HG02884 (cell line): ENCODE measurements around the gene RBX1.
"Not testable (repeated sequence)": the region's sequence is repeated elsewhere in the genome, so short reads cannot be mapped to it uniquely, and the experiment has no call there.

ENCODE experiments used
- ATAC-seq: cut with Tn5 transposase; IDR thresholded peaks from one replicate; pipeline ENCODE4 v1.9.1; 2021; ENCODE audit warnings: mild to moderate bottlenecking, moderate library complexity; ENCODE audit not compliant: unreplicated experiment

The RBX1 gene

DNA sequence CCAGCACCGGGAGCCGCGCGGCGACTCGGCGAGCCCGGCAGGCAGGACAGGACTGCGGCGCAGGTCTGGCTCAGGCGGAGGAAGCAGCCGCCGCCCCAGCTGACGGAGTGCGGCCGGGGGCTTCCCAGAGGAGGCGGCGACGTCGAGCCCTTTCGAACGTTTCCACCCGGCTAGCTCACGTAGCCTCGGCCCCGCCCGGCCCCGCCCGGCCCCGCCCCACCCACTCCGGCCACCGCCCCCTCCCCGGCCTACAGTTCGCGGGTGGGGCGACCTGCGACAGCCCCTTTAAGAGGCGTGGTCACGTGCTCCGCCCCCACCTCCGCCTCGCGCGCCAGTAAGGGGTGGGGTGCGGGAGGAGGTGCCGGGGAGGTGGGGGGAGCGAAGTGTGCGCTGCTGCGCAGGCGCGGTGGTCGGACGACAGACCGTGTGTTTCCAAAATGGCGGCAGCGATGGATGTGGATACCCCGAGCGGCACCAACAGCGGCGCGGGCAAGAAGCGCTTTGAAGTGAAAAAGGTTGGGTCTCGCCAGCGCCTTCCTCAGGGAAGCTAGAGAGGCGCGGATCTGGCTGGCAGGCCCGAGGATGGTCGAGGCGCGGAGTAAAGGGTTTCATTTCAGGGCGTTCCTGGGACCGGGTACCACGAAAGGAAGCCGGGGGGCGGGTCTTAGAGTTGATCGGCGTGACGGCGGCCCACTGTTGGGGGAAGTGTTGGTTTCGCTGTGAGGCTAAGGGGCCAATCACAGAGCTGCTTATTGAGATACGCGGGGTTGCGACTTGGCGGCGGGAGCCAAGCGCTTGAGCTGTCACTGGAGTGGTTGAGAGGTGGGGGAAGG is at the start of gene RBX1:
Gene RBX1 (plus strand): TSS at position 417 of the 833 bp plus-strand sequence. CDS start 21 bp downstream, at position 438.
- peak; percentile 69 for ATAC-seq

- no peak for ATAC-seq
Observed at GRCh38 chr22:40904101-40904500, 47.1 kb upstream of the RBX1 start.

DNA sequence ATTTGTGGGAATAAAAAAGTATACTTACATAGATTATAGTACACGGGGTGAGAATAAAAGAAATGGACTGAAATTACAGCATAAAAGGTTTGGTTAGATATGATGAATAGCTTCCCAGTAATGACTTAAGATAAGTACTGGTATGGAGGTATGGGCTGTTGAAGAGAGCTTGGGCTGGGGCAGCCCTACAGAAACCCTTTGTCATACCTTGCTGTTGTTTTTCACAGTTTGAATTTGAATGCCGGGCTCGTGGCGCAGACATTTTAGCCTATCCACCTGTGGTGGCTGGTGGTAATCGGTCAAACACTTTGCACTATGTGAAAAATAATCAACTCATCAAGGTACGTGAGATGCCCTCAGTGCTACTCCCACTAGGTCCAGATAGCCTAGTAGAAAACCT is 42.3 kb upstream of the RBX1 start:
- ATAC-seq: no peak

DNA sequence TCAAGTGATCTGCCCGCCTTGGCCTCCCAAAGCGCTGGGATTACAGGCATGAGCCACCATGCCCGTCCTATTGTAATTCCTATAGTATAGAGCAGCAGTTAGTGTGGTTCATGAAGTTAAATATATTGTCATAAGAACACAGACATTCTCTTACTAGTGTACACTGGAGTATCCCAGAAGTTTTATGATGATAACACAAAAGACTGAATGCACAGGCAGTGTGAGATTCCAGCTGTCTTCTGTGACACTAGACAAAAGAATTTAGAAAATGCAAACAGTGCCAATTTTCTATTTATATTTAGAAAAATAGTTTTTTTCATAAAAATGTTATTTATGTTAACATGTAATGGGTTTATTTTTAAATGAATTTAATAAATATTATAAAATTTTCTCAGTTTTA is 39.4 kb upstream of the RBX1 start:
- ATAC-seq: no peak

- not testable (repeated sequence) for ATAC-seq
Observed at GRCh38 chr22:40912987-40913386, 38.2 kb upstream of the RBX1 start.

DNA sequence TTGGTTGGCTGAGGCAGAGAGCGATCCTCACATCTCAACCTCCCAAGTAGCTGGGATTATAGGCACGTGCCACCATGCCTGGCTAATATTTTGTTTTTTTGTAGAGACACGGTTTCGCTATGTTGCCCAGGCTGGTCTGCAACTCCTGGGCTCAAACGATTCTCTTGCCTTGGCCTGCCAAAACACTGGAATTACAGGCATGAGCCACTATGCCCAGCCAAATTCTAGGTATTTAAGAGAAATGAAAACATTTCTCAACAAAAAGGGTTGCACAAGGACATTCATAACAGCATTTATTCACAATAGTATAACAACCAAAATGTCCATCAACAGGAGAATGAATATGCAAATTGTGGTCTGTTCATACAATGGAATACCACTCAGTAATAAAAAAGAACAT is 31.7 kb upstream of the RBX1 start:
- no peak for ATAC-seq

GRCh38 chr22:40920526-40920925 is 30.7 kb upstream of the RBX1 start:
- ATAC-seq: no peak

DNA sequence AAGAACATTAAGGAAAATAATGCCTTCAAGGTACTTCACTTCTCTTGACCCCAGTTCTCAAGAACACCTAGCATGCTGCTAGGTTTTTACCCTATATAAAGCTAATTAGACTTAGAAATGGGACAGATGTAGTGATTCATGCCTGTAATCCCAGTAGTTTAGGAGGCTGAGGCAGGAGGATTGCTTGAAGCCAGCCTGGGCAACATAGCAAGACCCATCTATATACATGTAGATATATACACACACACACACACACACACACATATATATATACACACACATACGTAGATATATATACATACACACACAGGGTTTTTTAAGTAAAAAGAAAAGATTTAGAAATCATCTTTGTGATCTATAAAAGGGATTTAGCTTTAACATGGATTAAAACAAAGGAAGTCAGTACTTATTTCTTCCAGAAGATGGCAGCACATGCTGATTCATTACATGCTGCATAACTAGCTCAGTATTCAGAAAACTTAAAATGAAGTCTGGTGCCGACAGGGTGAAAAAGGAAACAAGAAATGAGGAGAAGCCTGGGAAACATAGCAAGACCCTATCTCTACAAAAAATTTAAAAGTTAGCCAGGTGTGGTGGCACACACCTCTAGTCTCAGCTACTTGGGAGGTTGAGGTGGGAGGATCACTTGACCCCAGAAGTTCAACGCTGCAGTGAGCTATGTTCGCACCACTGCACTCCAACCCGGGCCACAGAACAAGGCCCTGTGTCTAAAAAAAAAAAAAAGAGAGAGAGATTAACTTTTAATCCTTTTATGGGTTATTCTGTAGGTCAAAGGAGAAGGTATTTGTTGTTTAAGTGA is 28.5 kb upstream of the RBX1 start:
- ATAC-seq: no peak

DNA sequence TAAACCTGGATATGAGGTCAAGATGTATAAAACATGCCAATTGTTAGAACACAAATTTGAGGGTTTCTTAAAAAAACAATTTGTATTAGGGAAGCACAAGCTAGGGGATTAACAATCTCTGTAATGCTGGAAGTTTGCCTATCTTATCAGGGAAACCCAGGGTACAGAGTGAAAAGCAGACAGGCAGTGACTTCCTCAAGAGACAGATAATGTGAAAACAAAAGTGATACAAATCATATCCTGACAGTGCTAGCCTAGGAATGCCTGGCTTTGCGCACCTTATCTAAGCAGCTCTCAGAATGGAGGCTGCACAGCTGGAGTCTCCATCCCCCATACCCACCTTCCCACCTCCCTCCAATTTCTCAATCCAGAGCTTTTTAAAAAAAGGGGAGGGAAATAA is 22.5 kb upstream of the RBX1 start:
- no peak for ATAC-seq

GRCh38 chr22:40932396-40932795 is 18.8 kb upstream of the RBX1 start:
- no peak for ATAC-seq

- ATAC-seq: no peak
Observed at GRCh38 chr22:40939202-40939601, 12.0 kb upstream of the RBX1 start.

GRCh38 chr22:40951795-40952605 is 822 bp downstream of the RBX1 start:
- no peak for ATAC-seq

DNA sequence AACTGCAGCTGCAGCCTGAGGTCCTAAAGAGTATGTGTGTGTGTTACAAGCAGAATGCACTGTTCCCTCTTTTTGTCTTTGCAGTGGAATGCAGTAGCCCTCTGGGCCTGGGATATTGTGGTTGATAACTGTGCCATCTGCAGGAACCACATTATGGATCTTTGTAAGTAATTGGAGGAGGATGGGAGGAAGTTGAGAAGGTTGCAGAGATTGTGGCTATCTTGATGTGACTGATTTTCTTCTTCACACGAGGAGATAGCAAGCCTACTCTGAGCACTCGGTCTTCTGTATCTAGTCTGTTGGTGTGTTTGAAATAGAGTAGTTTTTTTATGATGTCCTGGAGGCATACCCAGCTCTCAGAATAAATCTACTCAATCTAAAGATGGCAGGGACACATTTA is 2.3 kb downstream of the RBX1 start:
- no peak for ATAC-seq

GRCh38 chr22:40954113-40954512 is 2.9 kb downstream of the RBX1 start:
- no peak for ATAC-seq

- ATAC-seq: no peak
Observed at GRCh38 chr22:40955571-40955970, 4.4 kb downstream of the RBX1 start.

DNA sequence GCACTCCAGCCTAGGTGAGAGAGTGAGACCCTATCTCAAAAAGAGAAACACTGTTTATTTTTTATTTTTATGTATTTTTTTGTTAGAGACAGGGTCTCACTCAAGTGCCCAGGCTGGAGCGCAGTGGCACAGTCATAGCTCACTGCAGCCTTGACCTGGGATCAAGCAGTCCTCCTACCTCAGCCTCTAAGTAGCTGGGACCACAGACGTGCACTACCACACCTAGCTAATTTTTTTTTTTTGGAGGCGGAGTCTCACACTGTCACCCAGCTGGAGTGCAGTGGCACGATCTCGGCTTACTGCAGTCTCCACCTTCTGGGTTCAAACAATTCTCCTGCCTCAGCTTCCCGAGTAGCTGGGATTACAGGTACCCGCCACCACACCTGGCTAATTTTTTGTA is 6.4 kb downstream of the RBX1 start:
- no peak for ATAC-seq

- ATAC-seq: no peak
Observed at GRCh38 chr22:40958299-40958698, 7.1 kb downstream of the RBX1 start.

DNA sequence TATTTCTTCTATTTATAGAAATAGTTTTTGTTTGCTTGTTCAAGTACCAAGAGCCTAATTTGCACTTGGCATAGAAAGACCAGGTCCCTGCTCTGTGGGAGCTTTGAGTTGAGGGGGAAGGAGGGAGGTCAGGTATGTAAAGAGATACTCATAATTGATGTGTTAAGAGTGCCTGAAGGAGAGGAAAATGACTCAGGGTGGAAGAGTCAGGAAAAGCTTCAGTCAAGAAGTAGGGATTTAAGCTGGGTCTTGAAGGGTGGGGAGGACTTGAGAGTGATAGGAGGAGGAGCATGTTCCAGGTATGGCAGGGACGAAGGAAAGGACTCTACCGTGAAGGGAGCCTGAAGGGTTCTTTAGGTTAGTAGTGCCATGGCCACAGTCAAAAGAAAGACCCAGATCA is 9.0 kb downstream of the RBX1 start:
- ATAC-seq: no peak

DNA sequence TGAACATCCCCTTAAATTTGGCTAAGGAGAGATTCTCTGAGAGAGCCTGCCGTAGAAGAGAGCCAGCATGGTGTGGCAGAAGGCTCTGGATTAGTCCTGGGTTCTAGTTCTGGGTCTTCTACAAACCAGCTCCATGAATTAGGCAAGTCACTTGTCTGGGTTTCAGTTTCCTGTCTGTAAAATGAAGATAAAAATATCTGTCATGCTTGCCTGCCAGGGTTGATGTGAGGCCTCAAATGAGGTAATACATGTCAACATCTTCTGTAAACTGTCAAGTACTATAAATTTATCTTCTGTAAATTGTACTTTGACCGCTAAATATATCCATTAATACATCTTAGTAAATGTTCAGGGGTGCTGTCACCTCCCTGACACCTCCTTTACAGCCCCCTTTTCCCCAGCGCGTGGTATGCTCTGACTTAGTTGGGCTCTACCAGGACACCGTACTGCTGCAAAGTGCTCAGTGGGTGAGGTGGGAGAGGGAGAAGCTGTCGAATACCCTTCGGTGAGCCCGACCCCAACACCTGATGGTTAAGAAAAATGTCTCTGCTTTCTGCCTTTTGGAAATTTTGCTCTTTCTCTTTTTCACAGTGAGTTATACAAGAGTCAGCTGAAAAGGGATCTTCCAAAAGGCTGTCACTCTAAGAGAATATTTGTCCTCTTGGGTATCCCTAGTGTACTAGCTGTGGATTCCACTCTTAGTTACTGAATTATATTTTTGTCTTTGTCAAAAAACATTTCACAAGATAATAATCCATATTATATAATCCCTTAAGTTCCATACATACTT is 15.0 kb downstream of the RBX1 start:
- no peak for ATAC-seq

DNA sequence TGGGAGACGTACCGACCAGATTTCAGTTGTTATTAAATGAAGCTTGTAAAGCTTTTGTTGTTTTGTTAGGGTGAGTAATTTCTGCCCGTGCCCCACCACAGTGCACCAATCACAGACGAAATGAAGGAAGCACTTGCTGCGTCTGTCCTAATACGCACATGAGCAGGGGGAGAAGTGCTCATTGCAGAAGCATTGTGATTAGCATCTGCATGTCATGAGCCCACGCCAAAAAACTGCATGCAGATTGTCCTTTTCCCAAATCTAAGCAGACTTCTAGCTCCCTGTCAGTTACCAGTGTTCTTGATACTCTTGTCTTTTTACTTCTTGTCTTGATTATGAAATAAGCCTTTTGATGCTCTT is 15.5 kb downstream of the RBX1 start:
- no peak for ATAC-seq
